Fibroblast of gingiva (primary cell): ENCODE measurements around the gene LYZL2.

Experiments
- DNase-seq: peaks from one replicate; pipeline ENCODE4 v3.0.0-alpha.2; 2011; ENCODE audit warnings: low read depth

The LYZL2 gene

GRCh38 chr10:30594077-30594476 lies 35.5 kb downstream of the LYZL2 start:
- no peak for DNase-seq

- DNase-seq, result peak; percentile 14
Observed at GRCh38 chr10:30592770-30593169, 36.8 kb downstream of the LYZL2 start.

GRCh38 chr10:30591249-30591670 lies 38.3 kb downstream of the LYZL2 start:
- DNase-seq, result peak; percentile 34

- no peak for DNase-seq
Observed at GRCh38 chr10:30589441-30589840, 40.1 kb downstream of the LYZL2 start.

GRCh38 chr10:30587522-30588031 lies 42.0 kb downstream of the LYZL2 start:
- no peak for DNase-seq

- no peak for DNase-seq
Observed at GRCh38 chr10:30586828-30587227, 42.7 kb downstream of the LYZL2 start.

GRCh38 chr10:30583778-30584415 lies 45.7 kb downstream of the LYZL2 start:
- peak; percentile 63 for DNase-seq

GRCh38 chr10:30581779-30582380 lies 47.7 kb downstream of the LYZL2 start:
- peak; percentile 44 for DNase-seq

- DNase-seq, result no peak
Observed at GRCh38 chr10:30580676-30581075, 48.9 kb downstream of the LYZL2 start.

- no peak for DNase-seq
Observed at GRCh38 chr10:30580241-30580640, 49.3 kb downstream of the LYZL2 start.

GRCh38 chr10:30579574-30579973 lies 50.0 kb downstream of the LYZL2 start:
- DNase-seq, result no peak

- DNase-seq, result no peak
Observed at GRCh38 chr10:30577048-30577447, 52.5 kb downstream of the LYZL2 start.

- no peak for DNase-seq
Observed at GRCh38 chr10:30576641-30577040, 52.9 kb downstream of the LYZL2 start.

- DNase-seq, result no peak
Observed at GRCh38 chr10:30574432-30574796, 55.1 kb downstream of the LYZL2 start.

- DNase-seq, result no peak
Observed at GRCh38 chr10:30573721-30574431, 55.7 kb downstream of the LYZL2 start.

GRCh38 chr10:30565449-30565848 lies 64.1 kb downstream of the LYZL2 start:
- no peak for DNase-seq

GRCh38 chr10:30562787-30563186 lies 66.8 kb downstream of the LYZL2 start:
- DNase-seq, result no peak
